ENCODE measurements around the gene USP10.

The USP10 gene

DNA sequence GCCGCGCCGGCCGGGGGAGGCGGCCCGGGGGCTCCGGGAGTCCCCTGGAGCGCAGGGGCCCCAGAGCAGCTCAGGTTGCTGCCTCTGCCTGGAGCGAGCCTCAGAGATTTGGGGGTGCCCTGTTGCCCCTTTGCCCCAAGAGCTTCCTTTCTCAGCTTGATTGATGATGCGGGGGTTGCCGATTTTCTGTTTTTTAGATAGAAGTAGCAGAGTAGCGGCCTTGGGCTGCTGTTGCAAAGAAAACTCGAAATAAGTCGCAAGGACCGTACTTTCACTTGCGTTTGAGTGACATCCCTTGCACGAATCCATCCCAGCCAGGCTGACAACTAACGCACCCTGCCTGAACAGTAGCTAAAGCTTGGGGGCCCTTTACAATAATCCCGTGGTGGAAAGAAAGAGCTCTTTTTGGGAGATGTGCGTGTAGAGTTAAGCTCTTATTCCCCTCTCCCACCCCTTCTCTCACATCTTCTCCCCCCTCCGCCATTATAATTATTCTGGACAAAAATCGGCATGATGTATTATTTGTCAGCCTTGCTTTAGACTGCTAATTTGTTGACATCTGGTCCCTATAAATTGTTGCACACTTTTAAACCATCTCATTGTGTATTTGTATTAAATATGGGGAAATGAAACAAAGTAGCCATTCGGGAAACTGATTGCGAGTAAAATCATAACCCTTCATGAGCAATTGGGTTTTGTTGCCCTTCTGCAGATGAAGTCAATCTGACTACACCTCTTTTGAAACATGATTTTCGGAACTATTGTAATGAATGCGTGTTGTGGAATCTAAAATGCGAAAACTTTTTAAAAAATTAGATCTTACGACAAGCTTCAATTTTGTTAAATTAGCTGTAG, 873 bp downstream of the USP10 start:
- DNase-seq, result peak in 1 of 2 donors; percentile 7

DNA sequence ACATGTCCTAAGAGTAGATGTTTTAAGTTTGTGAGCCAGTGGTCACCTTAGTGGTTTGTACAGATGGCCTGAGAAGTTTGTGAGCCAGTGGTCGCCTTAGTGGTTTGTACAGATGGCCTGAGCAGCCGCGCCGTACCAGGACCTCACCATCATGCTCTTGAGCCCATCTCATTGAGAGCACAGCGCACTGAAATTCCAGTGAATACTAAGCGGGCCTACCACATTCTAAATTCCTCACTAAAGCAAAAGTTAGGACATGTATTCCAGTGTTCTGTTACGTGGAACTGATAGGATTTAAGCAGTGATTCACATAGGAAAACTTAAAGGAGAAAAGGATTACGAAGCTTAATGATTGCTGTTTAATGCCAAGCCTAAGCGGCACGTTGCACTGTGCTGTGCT, 3.9 kb downstream of the USP10 start:
- no peak for DNase-seq

DNA sequence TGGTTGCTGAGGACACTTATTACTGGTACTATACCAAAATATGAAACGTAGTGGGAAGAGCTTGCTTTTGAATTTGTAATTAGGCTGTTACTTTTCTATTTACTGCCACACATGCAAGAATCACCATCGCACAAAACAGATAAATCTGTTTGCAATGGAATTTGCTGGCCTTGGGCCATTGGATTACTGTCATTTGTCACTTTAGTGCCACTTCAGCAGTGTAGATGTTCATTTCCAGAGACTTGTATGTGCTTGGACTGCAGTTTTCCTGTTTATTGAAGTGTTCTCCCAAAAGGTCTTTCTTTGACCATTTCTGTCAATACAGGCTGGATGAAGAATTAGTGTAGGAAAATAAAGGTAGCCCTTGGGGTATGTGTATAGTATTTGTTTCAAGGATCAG, 4.5 kb downstream of the USP10 start:
- no peak for DNase-seq

DNA sequence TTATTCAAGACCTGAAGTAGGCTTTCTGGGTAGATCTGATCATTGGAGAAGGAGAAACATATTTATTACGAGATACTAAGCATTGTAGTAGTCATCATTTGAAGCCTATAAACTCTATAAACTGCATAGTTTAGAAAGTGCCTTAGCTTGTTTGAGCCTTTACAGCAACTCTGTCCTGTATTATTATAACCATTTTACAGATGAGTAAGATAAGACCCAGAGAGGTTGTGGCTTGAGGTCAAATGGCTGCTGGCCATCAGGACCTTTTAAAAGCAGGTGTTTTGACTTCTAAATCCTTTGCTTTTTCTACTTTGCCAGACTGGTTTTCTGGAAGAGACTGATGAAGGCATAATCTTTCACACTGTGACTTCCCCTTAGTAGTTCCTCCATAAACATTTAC, 7.1 kb downstream of the USP10 start:
- no peak for DNase-seq

DNA sequence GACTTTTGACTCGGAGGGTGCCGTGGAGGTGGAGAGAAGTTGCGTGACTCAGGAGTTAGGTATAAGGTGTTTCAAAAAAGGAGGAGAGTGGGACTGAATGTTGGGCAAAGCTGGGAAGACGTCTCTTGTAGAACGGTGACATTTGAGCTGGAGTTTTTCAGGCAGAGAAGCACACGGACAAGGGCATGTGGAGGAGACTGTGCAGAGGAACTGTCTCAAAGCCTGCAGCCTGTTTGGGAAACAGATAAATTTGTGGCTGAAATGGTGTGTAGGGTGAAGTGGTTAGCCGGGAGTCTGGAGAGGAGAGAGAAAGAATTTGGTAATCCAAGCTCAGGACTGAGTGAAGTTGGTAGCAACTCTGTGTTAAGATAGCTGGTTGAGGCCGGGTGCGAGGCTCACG, 9.8 kb downstream of the USP10 start:
- DNase-seq, result no peak

DNA sequence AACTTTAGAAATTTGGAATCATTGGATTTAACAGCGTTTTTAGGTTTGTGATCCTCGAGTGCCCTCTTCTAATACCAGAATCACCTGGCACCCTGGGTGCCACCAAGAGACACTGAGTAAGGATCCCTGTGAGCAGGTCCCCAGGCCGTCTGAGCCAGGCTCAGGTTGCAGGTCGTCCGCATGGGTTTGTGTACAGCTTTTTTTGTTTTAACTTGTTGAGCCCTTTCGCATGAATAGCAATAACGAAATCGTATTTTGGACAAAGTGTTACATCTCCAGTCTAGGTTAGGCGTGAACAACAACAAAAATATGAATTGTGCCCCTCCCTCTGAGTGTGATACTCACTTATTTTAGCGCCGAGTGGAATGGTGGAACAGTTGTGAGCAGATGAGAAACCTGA, 10.9 kb downstream of the USP10 start:
- no peak for DNase-seq

DNA sequence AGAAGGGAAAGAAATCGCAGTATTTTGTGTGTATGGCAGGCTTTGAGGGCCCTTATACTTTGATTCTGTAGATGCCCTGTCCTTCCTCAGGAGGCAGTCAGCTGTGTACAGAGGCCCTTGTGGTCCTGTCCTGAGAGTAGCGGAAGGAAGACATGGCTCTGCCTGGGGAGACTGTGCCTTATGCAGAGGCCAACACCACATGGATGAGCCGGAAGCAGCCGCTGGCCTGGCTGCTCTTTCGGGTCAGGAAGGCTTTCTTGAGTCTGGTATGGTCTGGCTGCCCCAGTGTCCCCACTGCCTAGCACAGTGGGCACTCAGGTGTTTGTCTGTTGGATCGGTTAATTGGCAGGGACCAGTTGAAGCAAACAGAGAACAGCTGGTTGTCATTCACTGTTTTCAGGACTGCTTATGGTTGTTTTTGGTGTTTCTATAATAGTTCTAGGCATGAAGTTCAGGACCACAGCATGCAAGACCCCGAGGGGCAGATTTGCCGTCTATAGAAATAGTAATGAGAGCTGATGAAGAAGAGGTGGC, 12.4 kb downstream of the USP10 start:
- DNase-seq, result no peak

DNA sequence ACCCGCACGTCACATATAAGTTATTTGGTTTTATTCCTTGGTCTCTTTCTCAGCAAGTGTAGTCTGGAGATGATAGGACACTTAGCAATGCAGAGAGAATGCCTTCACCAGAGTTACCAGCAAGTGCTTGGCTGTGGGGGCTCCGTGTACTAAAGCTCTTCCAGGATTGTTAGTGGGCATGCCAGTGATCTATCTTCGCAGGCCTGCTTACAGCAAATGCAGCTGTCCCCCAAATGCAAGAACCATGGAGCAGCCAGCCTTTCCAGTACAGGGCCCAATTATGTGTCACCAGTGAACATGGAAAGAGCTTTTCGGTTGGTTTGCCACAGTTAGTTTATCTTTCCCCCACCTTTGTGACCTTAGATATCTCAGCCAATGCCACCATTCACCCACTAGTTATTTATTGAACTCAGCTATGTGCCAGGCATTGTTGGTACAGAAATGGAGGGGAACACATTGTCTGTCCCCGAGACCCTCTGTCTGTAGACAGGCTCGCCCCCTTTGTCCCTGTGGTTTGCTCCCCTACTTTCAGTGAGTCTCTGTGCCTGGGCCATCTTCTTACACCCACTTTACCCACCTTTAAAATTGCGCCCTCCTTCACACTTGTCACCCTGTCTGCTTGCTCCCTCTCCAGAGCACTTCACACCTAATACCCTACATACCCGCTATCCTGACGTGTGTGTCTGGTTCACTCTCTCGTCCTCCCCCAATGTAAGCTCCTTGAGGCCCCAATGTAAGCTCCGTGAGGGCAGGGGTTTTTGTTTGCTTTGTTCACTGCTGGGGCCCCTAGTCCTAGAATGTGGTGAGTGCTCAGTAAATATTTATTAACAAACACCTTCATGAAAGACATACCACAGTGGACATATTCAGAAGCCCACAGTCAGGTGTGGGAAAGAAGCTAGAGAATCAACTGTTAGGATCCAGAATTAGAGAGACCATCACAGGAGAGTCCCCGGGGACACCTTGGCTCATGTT, 13.3 kb downstream of the USP10 start:
- DNase-seq, result no peak

DNA sequence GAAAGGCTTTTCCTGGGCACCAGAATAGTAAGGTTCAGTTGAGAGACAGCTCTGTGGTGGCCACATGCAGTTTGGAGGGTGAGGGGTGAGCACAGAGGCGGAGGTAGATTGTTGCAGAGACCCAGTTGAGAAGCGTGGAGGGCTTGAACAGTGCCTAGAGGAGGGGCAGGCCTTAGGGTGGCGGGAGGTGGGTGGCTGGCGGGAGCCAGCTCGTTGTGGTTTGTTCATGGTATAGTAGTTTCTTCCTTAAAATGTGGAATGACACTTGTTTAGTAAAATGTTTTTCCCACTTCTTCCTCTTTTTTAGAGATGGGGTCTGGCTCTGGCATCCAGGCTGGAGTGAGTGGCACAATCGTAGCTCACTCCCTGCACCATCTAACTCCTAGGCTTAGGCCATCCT, 14.2 kb downstream of the USP10 start:
- DNase-seq, result no peak

DNA sequence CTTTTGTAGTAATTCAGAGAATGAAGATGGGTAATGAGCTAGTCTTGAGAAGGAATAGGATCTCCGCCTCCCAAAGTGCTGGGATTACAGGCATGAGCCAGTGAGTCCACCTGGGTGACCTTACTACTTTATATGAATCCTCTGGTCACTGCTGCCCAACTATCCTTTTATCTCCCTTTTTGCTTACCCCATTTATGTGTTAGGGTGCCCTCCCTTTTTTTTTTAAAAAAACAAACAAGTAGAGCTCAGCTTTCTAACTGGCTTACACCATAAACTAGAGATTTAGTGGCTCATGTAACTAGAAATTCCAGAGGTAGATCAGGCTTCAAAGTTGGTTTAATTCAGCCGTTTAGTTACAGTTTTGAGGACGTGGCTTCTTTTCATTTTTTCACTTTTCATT, 15.6 kb downstream of the USP10 start:
- no peak for DNase-seq

DNA sequence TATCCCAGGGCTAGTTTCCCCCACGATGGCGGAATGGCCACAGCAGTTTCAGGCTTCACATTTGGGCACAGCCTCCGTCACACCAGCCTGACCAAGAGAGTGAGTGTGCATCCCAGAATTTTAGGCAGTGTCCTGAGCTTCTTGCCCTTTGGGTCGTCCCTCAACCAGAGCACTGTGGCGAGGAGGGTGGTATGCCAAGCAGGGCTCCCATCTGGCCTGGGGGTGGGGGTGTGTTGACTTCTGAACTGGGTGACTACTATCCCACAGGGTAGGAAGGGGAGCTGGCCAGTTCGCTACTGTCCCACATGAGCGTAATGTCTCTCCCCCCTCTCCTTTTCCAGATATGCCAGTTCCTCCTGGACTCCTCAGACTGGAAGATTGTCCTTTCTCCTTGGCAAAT, 16.1 kb downstream of the USP10 start:
- DNase-seq, result no peak

DNA sequence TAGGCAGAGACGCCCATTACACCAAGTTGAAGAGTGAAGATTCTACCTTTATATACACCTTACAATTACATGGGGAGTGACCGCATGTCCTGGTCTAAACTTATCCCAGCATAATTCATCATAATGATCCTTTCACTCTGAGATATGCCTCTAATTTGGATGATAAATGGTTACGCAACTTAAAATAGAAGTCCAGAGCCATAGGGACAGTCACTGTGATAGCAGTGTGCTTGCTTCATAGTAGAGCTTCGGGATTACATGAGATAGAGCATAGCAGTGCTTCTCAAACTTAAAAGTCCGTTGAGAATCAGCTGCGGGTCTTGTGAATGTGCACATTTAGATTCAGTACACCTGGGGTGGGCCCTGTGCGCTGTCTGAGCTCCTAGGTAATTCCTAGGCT, 16.9 kb downstream of the USP10 start:
- DNase-seq, result no peak

DNA sequence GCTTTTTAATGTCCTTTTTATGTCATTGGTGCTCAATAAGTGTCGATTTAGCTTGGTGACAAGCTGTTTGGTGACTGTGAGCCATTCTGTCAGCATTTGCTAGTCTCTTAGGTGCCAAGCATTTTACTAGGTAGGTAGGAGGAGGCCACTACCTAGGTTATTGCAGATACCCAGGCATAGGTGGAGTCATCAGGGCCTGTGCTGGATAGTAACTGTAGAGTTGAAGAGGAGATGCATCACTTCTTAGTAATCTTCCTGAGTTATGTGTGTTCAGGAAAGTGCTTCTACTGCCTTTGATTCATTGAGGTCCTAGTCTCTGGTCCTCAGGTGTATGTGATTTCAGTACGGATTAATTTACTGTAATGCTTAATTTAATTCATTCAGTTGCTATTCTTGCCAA, 17.7 kb downstream of the USP10 start:
- DNase-seq, result no peak

DNA sequence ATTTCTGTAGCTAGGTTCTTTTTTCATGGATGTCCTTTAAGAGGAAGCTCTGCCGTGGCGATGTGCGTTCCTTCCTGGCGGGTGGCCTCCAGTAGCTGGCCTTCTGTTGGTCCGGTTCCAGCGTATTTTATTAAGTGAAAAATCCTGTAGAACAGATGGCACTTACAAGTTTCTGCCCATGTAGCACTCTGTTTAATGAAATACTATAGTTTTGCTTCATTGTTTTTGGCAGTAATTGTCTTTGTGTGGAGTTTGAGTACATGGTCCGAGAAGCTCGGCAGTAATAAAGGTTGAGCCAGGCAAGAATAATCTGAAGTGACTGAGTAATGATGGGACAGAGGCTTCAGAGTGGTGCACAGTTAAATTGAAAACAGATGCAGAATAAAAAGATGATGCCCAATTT, 20.4 kb downstream of the USP10 start:
- no peak for DNase-seq

DNA sequence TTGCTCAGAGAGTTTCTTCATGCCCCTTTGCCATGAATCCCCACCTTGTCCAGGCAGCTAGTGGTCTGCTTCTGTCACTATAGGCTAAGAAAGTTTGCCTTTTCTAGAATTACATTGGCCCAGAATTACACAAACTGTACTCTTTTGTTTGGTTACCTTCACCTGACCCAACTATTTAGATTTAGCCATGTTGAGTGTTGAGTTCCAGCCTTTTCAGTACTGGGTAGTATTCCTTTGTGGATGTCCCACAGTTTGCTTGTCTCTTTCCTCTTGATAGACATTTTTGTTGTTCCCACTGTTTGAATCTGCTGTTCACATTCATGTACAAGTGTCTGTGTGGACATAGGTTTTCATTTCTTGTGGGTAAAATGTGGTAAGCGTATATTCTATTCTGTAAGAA, 22.3 kb downstream of the USP10 start:
- DNase-seq, result no peak

DNA sequence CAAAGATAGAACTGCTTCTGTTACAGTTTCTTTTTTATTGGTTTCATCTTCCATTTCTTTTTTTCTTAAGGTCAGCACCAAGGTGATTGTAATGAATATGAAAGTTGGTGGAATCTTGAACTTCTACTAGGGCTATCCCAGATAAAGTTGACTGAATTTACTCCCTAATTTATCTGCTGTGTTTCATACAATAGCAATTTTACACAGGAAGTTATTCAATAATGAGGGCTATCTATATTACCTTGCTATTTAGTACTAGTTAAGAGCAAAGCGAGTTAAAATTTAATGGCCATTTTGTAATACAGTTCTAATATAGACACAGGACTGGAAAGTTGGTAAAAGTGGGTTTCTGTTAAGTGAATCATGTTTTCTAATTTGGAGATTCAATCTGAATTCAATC, 24.1 kb downstream of the USP10 start:
- no peak for DNase-seq

DNA sequence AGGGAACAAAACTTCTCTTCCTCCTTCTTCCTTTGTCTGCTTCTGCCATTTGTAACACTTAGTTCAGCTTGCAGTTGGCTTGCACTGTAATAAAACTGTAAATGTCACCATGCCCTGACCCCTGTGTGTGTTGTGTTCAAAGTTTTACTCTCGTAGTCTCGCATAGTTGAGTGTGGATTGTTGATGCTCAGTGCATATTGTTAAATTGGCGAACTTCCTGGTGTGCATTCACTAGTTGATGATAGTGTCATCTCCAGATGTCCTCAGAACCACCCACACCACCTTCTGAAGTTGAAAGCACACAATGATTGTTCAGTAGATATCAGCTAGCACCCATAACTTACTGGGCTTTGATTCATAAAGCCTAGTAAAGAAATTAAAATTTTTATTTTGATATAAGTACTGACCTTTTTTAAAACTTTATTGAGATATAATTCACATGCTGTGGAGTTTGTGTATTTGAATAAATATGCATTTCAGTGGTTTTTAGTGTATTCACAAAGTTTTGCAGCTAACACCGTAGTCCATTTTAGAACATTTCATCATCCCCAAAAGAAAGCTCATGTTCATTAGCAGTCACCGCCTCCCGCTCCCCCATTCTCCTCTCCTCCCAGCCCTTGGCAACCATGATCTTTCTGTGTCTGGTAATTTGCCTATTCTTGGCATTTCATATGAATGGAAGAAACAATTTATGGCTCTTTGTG, 25.0 kb downstream of the USP10 start:
- no peak for DNase-seq

DNA sequence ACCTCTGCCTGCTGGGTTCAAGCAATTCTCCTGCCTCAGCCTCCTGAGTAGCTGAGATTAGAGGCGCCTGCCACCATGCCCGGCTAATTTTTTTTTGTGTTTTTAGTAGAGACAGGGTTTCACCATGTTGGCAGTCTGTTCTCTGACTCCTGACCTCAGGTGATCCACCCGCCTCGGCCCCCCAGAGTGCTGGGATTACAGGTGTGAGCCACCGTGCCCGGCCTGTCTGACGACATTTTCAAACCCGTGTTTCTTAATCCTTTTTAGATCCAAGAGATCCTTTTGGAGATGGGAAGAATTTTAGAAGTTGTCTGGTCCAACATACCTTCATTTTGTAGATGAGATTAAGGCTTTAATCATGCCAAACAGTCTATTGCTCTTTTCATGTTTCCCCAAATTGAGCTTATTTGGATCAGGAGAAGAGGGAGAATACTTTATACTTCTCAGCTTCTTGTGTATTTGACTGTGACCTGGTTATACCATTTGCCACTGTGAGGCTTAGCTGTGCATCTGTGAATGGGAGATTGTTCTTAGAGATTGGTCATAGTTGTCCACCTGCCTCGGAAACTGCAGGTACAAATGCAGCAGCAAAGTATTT, 25.8 kb downstream of the USP10 start:
- DNase-seq, result no peak

DNA sequence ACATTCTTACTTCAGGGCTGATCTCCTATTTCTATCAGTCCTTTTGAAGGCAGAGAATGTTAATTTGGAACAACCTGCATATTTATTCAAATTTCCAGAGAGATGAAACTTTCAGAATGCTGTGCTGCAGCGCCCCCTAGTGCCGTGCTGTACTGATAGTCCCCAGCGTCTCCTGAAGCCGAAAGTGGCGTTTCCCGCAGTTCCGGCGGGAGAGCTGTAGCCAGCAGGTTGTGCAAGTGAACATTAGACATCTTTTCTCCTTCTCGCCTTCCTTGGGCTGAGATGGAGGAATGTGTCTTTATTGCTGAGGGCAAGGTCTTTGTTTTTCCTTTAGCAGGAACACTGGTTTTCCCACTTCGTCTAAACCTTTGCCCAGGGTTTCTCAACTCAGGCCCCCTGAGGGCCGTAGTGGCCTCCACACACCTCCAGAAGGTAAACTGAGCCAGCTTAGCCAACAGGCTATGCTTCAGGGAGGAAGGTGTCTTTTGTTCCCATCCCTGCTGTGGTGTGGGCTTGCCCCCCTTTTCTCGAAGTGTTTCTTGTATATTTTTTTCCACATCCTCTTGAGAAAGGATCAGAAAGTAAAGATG, 26.4 kb downstream of the USP10 start:
- DNase-seq, result peak; percentile 61 to 67

DNA sequence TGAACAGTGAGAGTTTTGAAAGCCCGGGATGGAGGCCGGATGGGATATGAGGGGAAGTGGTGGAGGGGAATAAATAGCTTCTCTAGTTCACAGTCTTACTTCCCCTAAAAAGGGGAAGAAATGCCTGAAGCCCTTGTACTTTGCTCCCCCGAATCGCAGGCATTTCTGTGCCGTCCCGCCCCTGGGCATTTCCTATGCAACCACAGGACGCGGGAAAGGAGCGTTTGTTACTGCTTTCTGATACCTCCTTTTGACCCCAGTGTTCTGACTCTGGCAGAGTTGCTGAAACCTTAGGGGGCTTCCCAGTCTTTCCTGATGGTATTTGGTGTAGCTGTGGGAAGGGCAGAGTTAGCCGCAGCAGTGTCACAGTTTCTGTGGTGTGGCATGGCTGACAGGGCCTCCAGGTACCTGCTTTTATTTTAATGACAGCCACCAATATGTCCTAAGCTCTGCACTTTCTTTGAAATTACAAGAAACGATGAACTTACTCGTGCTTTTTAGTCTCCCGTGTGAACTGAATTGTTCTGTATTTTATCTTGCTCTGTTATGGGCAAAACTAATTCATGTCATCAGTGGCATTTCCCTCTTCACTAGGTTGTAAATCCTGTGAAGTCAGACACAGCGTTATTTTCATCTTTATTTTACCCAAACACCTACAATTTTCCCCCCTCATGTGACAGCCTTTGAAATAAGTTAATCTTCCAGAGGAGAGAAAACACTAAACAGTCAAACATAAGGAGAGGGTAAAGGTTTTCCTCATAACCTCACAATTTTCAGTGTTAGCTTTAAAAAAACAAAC, 27.1 kb downstream of the USP10 start:
- peak; percentile 33 to 72 for DNase-seq

DNA sequence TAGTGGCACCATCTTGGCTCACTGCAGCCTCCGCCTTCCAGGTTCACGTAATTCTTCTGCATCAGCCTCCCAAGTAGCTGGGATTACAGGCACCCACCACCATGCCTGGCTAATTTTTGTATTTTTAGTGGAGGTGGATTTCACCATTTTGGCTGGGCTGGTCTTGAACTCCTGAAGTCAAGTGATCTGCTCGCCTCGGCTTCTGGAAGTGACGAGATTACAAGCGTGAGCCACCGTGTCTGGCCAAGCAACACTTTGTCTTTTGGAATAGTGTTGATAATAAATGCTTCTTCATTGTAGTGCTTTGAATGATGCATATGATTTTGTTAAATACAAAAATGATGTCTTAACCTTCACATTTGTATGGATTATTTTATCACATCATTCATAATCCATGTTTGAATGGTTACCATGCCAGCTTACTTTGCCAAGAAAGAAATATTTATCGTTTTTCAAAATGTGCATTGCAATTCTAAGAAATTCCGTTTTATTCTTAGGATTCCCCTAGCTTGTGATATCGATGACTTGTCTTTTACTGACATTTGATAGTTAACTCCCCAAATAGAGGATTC, 29.1 kb downstream of the USP10 start:
- no peak for DNase-seq

Measured in bone marrow (tissue), 2 donors.